GM12864 (cell line): ENCODE results near the gene ZFAND6.
"Not testable (repeated sequence)": the region's sequence is repeated elsewhere in the genome, so short reads cannot be mapped to it uniquely, and the experiment has no call there.

ENCODE experiments used
- DNase-seq: peaks from one replicate; pipeline ENCODE4 v3.0.0-alpha.2; 2011; ENCODE audit warnings: low read depth
- H3K4me3 ChIP-seq: 2 replicates; pipeline ENCODE4 v1.5.1; 2011; ENCODE audit warnings: mild to moderate bottlenecking, low read depth, low read length, control low read depth
- TF ChIP-seq, protein P1 (sequence below): IDR thresholded peaks from 2 replicates; pipeline ENCODE4 v1.5.1; 2011; ENCODE audit warnings: low read depth, mild to moderate bottlenecking, moderate library complexity, low read length, control low read depth, inconsistent platforms; ENCODE audit errors: missing control alignments

The ZFAND6 gene

DNA sequence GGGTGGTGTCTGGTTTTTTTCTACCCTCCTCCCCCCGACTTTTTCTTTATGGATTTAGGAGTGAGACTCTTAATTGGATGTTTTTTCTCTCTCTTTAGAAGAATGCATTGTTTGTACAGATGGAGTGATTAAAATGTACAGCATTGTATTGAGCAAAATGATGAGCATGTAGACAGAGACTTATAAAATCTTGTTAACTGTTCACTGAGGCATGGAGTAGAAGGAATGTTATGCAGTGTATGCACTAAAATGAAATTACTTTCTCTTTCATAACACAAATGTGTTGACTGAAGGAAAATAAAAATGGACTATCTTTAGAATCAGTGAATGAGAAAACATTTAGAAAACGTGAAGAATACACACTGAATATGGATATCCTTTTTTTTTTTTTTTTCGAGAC is 39.8 kb downstream of the ZFAND6 start:
- DNase-seq, result no peak
- H3K4me3 ChIP-seq, result peak overlapping the region; percentile 35; the same call in 1 of the 2 replicates
- TF ChIP-seq, protein P1, sequence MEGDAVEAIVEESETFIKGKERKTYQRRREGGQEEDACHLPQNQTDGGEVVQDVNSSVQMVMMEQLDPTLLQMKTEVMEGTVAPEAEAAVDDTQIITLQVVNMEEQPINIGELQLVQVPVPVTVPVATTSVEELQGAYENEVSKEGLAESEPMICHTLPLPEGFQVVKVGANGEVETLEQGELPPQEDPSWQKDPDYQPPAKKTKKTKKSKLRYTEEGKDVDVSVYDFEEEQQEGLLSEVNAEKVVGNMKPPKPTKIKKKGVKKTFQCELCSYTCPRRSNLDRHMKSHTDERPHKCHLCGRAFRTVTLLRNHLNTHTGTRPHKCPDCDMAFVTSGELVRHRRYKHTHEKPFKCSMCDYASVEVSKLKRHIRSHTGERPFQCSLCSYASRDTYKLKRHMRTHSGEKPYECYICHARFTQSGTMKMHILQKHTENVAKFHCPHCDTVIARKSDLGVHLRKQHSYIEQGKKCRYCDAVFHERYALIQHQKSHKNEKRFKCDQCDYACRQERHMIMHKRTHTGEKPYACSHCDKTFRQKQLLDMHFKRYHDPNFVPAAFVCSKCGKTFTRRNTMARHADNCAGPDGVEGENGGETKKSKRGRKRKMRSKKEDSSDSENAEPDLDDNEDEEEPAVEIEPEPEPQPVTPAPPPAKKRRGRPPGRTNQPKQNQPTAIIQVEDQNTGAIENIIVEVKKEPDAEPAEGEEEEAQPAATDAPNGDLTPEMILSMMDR, result no peak

GRCh38 chr15:80099662-80100061 is 40.2 kb downstream of the ZFAND6 start:
- peak overlapping the region; percentile 35; the same call in 1 of the 2 replicates for H3K4me3 ChIP-seq

GRCh38 chr15:80100247-80100646 is 40.8 kb downstream of the ZFAND6 start:
- TF ChIP-seq, protein P1, result no peak
- H3K4me3 ChIP-seq, result no peak overlapping the region
- no peak for DNase-seq

More at GRCh38 chr15:80099662-80100061, 40.2 kb downstream of the ZFAND6 start:
- DNase-seq, result not testable (repeated sequence)

DNA sequence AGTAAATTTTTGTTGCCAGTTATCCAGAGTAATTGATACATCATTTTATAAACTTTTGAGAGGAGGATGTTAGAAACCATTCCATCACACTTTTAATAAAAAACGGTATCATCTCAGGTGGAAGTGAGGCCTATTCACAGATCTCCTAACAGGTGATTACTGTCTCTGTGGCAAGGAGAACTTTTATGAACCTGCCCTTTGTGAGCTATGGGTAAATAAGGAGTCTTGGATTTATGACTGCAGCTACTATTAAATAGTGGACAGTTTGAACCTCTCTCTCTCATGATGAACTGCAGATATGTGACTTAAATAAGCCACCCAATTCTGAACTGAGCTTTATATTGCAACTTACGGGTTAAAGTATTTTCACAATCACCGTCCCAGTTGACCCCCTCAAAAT is 45.7 kb downstream of the ZFAND6 start:
- TF ChIP-seq, protein P1, result no peak
- no peak overlapping the region for H3K4me3 ChIP-seq
- no peak for DNase-seq

DNA sequence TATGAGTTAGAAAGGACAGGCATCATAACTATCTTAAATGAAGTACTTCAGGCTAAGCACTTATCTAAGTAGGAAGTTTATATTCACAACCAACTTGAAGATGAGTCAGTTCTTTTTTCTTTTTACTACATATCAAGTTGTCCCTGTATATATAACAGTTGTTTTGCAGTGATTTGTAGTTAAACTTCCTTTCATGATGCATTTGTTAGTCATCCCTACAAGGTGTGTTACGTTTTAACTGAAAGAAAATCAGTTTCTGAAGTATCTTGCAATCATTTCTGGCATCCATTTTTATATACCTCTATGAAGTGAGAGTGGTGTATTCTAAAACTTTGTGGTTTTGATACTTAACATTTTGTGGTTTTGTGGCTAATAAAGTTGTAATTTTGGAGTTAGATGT is 46.1 kb downstream of the ZFAND6 start:
- no peak overlapping the region for H3K4me3 ChIP-seq
- TF ChIP-seq, protein P1, result no peak
- DNase-seq, result no peak

GRCh38 chr15:80106051-80106450 is 46.6 kb downstream of the ZFAND6 start:
- TF ChIP-seq, protein P1, result no peak
- H3K4me3 ChIP-seq, result no peak overlapping the region
- DNase-seq, result no peak

DNA sequence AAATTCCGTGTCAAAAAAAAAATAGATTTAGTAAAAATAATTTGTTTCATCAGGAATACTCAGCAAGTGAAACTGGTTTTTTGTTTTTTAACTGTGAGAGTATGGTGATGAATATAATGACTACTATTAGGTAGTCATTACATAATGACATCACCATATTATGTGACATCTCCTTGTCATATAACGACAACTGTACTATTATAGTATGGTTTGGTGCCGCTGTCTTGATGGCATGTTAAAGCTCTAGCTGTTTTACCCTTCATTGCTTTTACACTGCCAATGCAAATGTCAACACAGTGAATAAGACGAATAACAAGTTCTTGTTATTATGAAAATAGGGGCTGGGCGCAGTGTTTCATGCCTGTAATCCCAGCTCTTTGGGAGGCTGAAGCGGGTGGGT is 47.7 kb downstream of the ZFAND6 start:
- no peak overlapping the region for H3K4me3 ChIP-seq
- TF ChIP-seq, protein P1, result no peak
- DNase-seq, result no peak

GRCh38 chr15:80107774-80108173 is 48.3 kb downstream of the ZFAND6 start:
- DNase-seq, result no peak
- TF ChIP-seq, protein P1, result no peak
- no peak overlapping the region for H3K4me3 ChIP-seq
